Osteocyte (in vitro differentiated cells): ENCODE measurements around the gene TSPAN2. TPM values are rescaled to one million over a fixed set of nuclear protein-coding genes. Genes with fewer than 3 reads are reported as not detected.

Experiments
- DNase-seq: peaks from one replicate; pipeline ENCODE4 v3.0.0; 2021; ENCODE audit warnings: mixed read lengths; ENCODE audit not compliant: unreplicated experiment; ENCODE audit errors: extremely low spot score
- H3K27ac Mint-ChIP-seq: one replicate; pipeline ENCODE4 v1.8.0; 2021; ENCODE audit warnings: mild to moderate bottlenecking, mixed read lengths; ENCODE audit not compliant: unreplicated experiment
- H3K27me3 Mint-ChIP-seq: one replicate; pipeline ENCODE4 v1.8.0; 2021; ENCODE audit warnings: mixed read lengths; ENCODE audit not compliant: unreplicated experiment
- H3K36me3 Mint-ChIP-seq: one replicate; pipeline ENCODE4 v1.8.0; 2021; ENCODE audit warnings: mixed read lengths; ENCODE audit not compliant: unreplicated experiment
- H3K4me1 Mint-ChIP-seq: one replicate; pipeline ENCODE4 v1.8.0; 2021; ENCODE audit warnings: mixed read lengths; ENCODE audit not compliant: unreplicated experiment
- H3K4me3 Mint-ChIP-seq: one replicate; pipeline ENCODE4 v1.8.0; 2021; ENCODE audit warnings: mild to moderate bottlenecking, moderate library complexity, mixed read lengths; ENCODE audit not compliant: unreplicated experiment
- H3K9me3 Mint-ChIP-seq: one replicate; pipeline ENCODE4 v1.8.0; 2021; ENCODE audit warnings: mixed read lengths; ENCODE audit not compliant: unreplicated experiment
- total RNA-seq: library from RNA; stranded (reverse); gene quantifications from 2 replicates; pipeline ENCODE4 v1.2.1, GENCODE V29; 2021
- TF ChIP-seq, protein P1 (sequence below): fragments of 200-600 bp; sonication (generic); IDR thresholded peaks from 2 replicates; pipeline ENCODE4 v1.5.0; 2021; ENCODE audit warnings: antibody characterized with exemption, mild to moderate bottlenecking, moderate library complexity

TSPAN2 gene
- total RNA-seq, 1 donor from 2014 or later: 3.5 TPM

DNA sequence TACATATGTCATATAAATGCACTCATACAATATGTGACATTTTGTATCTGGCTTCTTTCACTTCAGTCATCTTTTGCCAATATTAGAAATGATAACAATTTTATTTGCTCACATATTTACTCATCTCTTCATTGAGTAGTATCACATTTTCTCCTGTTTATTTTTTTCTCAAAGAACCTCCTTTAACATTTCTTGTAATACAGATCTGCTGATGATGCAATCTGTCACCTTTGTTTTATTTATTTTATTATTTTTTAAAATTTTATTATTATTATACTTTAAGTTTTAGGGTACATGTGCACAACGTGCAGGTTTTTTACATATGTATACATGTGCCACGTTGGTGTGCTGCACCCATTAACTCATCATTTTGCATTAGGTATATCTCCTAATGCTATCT is 75.5 kb downstream of the TSPAN2 start:
- Mint-ChIP-seq H3K4me1 (no peaks in the 10 kb centered on the region), H3K4me3 (no peak overlapping the region), H3K36me3 (no peaks in the 10 kb centered on the region), H3K9me3 (no peaks in the 10 kb centered on the region), H3K27ac (no peak overlapping the region), H3K27me3 (peaks cover 3% of the 10 kb centered on the region)
- no peak for DNase-seq
- TF ChIP-seq, protein P1, sequence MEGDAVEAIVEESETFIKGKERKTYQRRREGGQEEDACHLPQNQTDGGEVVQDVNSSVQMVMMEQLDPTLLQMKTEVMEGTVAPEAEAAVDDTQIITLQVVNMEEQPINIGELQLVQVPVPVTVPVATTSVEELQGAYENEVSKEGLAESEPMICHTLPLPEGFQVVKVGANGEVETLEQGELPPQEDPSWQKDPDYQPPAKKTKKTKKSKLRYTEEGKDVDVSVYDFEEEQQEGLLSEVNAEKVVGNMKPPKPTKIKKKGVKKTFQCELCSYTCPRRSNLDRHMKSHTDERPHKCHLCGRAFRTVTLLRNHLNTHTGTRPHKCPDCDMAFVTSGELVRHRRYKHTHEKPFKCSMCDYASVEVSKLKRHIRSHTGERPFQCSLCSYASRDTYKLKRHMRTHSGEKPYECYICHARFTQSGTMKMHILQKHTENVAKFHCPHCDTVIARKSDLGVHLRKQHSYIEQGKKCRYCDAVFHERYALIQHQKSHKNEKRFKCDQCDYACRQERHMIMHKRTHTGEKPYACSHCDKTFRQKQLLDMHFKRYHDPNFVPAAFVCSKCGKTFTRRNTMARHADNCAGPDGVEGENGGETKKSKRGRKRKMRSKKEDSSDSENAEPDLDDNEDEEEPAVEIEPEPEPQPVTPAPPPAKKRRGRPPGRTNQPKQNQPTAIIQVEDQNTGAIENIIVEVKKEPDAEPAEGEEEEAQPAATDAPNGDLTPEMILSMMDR: no peak

DNA sequence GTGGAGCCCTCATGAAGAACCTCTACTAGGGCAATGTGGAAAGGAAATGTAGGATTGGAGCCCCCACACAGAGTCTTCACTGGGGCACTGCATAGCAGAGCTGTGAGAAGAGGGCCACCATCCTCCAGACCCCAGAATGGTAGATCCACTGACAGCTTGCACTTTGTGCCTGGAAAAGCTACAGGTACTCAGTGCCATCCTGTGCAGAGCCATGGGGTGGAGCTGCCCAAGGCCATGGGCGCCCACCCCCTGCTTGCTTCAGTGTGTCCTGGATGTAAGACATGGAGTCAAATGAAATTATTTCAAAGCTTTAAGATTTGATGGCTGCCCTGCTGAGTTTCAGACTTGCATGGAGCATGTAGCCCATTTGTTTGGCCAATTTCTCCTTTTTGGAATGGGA is 76.9 kb downstream of the TSPAN2 start:
- no peak for DNase-seq
- no peak overlapping the region for H3K4me3 Mint-ChIP-seq
- H3K27me3 Mint-ChIP-seq: peaks cover 3% of the 10 kb centered on the region
- H3K27ac Mint-ChIP-seq: no peak overlapping the region
- no peaks in the 10 kb centered on the region for H3K9me3 Mint-ChIP-seq
- TF ChIP-seq, protein P1: no peak
- no peaks in the 10 kb centered on the region for H3K36me3 Mint-ChIP-seq
- no peaks in the 10 kb centered on the region for H3K4me1 Mint-ChIP-seq

DNA sequence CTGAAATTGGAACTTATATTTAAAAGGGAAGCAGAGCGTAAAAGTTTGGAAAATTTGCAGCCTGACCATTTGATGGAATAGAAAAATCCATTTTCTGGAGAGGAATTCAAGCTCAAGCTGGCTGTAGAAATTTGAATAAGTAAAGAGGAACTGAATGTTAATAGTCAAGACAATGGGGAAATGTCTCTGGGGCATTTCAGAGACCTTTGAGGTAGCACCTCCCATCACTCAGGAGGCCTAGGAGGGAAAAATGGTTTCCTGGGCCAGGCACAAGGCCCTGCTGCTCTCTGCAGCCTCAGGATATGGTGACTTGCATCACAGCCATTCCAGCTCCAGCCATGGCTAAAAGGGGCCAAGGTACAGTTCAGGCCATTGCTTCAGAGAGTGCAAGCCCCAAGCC is 77.3 kb downstream of the TSPAN2 start:
- TF ChIP-seq, protein P1: no peak
- no peaks in the 10 kb centered on the region for H3K9me3 Mint-ChIP-seq
- no peak overlapping the region for H3K27ac Mint-ChIP-seq
- H3K36me3 Mint-ChIP-seq: no peaks in the 10 kb centered on the region
- no peak for DNase-seq
- H3K27me3 Mint-ChIP-seq: peaks cover 3% of the 10 kb centered on the region
- no peaks in the 10 kb centered on the region for H3K4me1 Mint-ChIP-seq
- no peak overlapping the region for H3K4me3 Mint-ChIP-seq

DNA sequence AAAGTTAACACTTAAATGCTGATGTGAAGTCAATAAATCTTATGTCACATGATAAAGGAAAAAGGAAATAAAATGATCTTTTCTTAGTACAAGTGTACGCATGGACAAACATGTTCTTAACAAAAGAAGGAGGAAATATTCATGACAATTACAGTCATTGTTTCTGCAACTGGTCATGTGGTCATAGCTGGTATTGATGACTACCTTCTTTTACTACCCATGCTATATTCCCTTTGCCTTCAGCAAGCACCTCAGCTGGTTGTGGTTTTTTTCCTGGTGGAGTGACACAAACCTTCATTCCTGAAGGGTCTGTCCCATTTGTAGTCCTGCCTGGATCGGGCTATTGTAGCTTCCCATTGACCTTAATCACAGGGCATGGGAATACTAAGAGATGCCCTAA is 83.1 kb downstream of the TSPAN2 start:
- TF ChIP-seq, protein P1: no peak
- Mint-ChIP-seq H3K27me3 (peaks cover 21% of the 10 kb centered on the region), H3K9me3 (no peaks in the 10 kb centered on the region), H3K4me3 (no peak overlapping the region), H3K36me3 (no peaks in the 10 kb centered on the region), H3K27ac (no peak overlapping the region), H3K4me1 (no peaks in the 10 kb centered on the region)
- DNase-seq: no peak

Other genes with a start within 250 kb of the TSPAN2 start
- not detected in 2 replicates for gene SYCP1, start 234.6 kb downstream of the TSPAN2 start, total RNA-seq
- not detected in 2 replicates for gene TSHB, start 59.7 kb downstream of the TSPAN2 start, total RNA-seq
- gene NGF, start 248.7 kb upstream of the TSPAN2 start, total RNA-seq: 14.8 and 19.6 TPM in 2 replicates